ENCODE results near the gene CDK14.

CDK14 gene

DNA sequence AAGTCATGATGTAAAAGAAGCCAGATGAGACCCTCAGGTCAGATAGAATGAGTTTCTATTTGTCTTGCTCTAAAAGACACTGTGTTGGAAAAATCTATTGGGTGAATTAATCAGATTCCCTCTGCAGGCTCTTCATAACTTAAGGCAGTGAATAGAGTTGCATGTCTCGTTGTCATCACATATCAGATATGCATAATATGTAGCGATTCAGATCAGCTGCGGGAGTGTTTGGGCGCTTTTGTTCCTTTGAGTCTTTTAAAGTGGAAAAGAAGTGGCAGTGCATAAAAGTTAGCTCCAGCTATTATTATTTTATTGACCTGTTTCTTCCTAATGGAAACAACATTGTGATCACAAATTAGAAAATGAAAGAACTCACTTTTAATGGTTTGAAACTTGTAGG is 84.4 kb downstream of the CDK14 start:
- Histone ChIP-seq H3K4me1 (ENCODE audit: insufficient read depth, low read length, severe bottlenecking) (no peaks in the 10 kb centered on the region), H3K79me2 (ENCODE audit: insufficient read depth, low read length) (no peaks in the 10 kb centered on the region), H2AFZ (ENCODE audit: low read length) (no peak overlapping the region), H3K4me2 (ENCODE audit: low read length) (no peak overlapping the region), H3K4me3 (ENCODE audit: low read depth, low read length, poor library complexity, severe bottlenecking) (no peak overlapping the region), H3K9me3 (ENCODE audit: low read length) (no peaks in the 10 kb centered on the region), H3K27ac (ENCODE audit: low read depth, low read length, poor library complexity, severe bottlenecking) (no peak overlapping the region), H4K20me1 (ENCODE audit: insufficient read depth, low read length) (no peaks in the 10 kb centered on the region), H3K9me2 (ENCODE audit: low read depth, low read length) (no peaks in the 10 kb centered on the region), H3K27me3 (ENCODE audit: insufficient read depth, low read length) (no peaks in the 10 kb centered on the region), H3F3A (ENCODE audit: insufficient read depth, low read length) (no peaks in the 10 kb centered on the region), H3K36me3 (ENCODE audit: insufficient read depth, low read length) (no peaks in the 10 kb centered on the region), H3K9ac (ENCODE audit: low read length) (no peak overlapping the region)
- TF ChIP-seq, protein P1, sequence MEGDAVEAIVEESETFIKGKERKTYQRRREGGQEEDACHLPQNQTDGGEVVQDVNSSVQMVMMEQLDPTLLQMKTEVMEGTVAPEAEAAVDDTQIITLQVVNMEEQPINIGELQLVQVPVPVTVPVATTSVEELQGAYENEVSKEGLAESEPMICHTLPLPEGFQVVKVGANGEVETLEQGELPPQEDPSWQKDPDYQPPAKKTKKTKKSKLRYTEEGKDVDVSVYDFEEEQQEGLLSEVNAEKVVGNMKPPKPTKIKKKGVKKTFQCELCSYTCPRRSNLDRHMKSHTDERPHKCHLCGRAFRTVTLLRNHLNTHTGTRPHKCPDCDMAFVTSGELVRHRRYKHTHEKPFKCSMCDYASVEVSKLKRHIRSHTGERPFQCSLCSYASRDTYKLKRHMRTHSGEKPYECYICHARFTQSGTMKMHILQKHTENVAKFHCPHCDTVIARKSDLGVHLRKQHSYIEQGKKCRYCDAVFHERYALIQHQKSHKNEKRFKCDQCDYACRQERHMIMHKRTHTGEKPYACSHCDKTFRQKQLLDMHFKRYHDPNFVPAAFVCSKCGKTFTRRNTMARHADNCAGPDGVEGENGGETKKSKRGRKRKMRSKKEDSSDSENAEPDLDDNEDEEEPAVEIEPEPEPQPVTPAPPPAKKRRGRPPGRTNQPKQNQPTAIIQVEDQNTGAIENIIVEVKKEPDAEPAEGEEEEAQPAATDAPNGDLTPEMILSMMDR (IDR thresholded peaks at IDR 0.05; ENCODE audit: low read length), result no peak
- TF ChIP-seq EZH2 (IDR thresholded peaks at IDR 0.05; ENCODE audit: borderline replicate concordance, low read length), result no peak

GRCh38 chr7:90681336-90682022 is 85.4 kb downstream of the CDK14 start:
- Histone ChIP-seq H3K9me3 (ENCODE audit: low read length) (no peaks in the 10 kb centered on the region), H3K9ac (ENCODE audit: low read length) (no peak overlapping the region), H3K27me3 (ENCODE audit: insufficient read depth, low read length) (no peaks in the 10 kb centered on the region), H3K4me1 (ENCODE audit: insufficient read depth, low read length, severe bottlenecking) (no peaks in the 10 kb centered on the region), H3K4me3 (ENCODE audit: low read depth, low read length, poor library complexity, severe bottlenecking) (no peak overlapping the region), H3F3A (ENCODE audit: insufficient read depth, low read length) (no peaks in the 10 kb centered on the region), H4K20me1 (ENCODE audit: insufficient read depth, low read length) (no peaks in the 10 kb centered on the region), H3K9me2 (ENCODE audit: low read depth, low read length) (no peaks in the 10 kb centered on the region), H3K79me2 (ENCODE audit: insufficient read depth, low read length) (no peaks in the 10 kb centered on the region), H3K36me3 (ENCODE audit: insufficient read depth, low read length) (no peaks in the 10 kb centered on the region), H3K4me2 (ENCODE audit: low read length) (no peak overlapping the region), H2AFZ (ENCODE audit: low read length) (no peak overlapping the region), H3K27ac (ENCODE audit: low read depth, low read length, poor library complexity, severe bottlenecking) (no peak overlapping the region)
- TF ChIP-seq, protein P1 (IDR thresholded peaks at IDR 0.05; ENCODE audit: low read length), result no peak

DNA sequence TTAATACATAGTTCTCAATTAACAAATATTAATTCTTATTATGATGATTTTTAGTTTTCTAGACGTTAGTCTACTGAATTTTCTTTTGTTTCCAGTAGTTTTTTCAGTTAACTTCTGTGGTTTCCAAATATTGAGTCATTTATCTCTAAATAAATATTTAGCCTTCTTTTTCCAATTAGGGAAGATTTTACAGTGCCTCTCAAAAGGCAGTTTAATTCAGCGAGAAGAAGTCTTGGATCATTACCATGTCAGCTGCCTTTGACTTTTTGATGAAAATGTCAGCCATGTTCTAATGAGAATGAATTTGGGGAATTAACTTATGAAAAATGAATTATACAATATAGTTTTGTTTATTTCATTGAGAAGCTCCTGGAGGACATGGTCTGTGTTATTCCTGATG is 90.0 kb downstream of the CDK14 start:
- Histone ChIP-seq H3K27me3 (ENCODE audit: insufficient read depth, low read length) (no peaks in the 10 kb centered on the region), H3F3A (ENCODE audit: insufficient read depth, low read length) (no peaks in the 10 kb centered on the region; the same call in 1 of the 2 replicates), H3K9ac (ENCODE audit: low read length) (no peak overlapping the region), H3K4me2 (ENCODE audit: low read length) (no peak overlapping the region), H2AFZ (ENCODE audit: low read length) (no peak overlapping the region), H3K4me3 (ENCODE audit: low read depth, low read length, poor library complexity, severe bottlenecking) (no peak overlapping the region), H3K9me2 (ENCODE audit: low read depth, low read length) (no peaks in the 10 kb centered on the region), H3K4me1 (ENCODE audit: insufficient read depth, low read length, severe bottlenecking) (no peaks in the 10 kb centered on the region), H3K79me2 (ENCODE audit: insufficient read depth, low read length) (no peaks in the 10 kb centered on the region), H4K20me1 (ENCODE audit: insufficient read depth, low read length) (no peaks in the 10 kb centered on the region), H3K36me3 (ENCODE audit: insufficient read depth, low read length) (no peaks in the 10 kb centered on the region), H3K9me3 (ENCODE audit: low read length) (no peaks in the 10 kb centered on the region), H3K27ac (ENCODE audit: low read depth, low read length, poor library complexity, severe bottlenecking) (no peak overlapping the region)
- no peak for TF ChIP-seq EZH2 (IDR thresholded peaks at IDR 0.05; ENCODE audit: borderline replicate concordance, low read length)
- TF ChIP-seq, protein P1 (IDR thresholded peaks at IDR 0.05; ENCODE audit: low read length), result no peak
